ENCODE data around the gene CLUH.

CLUH gene

GRCh38 chr17:2737693-2738092 is 26.1 kb upstream of the CLUH start:
- no peak overlapping the region for H2AFZ ChIP-seq (ENCODE audit: low read length)
- peaks cover 37% of the 10 kb centered on the region for H3K27me3 ChIP-seq (replicated peaks; ENCODE audit: insufficient read depth, low read length)
- no peak overlapping the region for H3K4me2 ChIP-seq (ENCODE audit: low read depth, low read length)
- no peaks in the 10 kb centered on the region for H4K20me1 ChIP-seq (ENCODE audit: insufficient read depth, low read length)
- H3K9me2 ChIP-seq (replicated peaks; ENCODE audit: insufficient read depth, low read length), result no peaks in the 10 kb centered on the region
- H3K27ac ChIP-seq (ENCODE audit: low read length), result no peak overlapping the region
- DNase-seq, result no peak
- no peak overlapping the region for H3K9ac ChIP-seq (ENCODE audit: low read length)
- no peaks in the 10 kb centered on the region for H3K36me3 ChIP-seq (replicated peaks; ENCODE audit: insufficient read depth, low read length)
- H3F3A ChIP-seq (ENCODE audit: insufficient read depth, low read length), result no peaks in the 10 kb centered on the region
- H3K79me2 ChIP-seq (ENCODE audit: low read length), result no peaks in the 10 kb centered on the region
- H3K4me1 ChIP-seq (ENCODE audit: low read length), result no peaks in the 10 kb centered on the region
- H3K4me3 ChIP-seq (ENCODE audit: low read length), result no peak overlapping the region
- no peak for TF ChIP-seq CTCF (IDR thresholded peaks at IDR 0.05; ENCODE audit: low read length)
- no peak for TF ChIP-seq EZH2phosphoT487 (IDR thresholded peaks at IDR 0.05; ENCODE audit: low read length)
- no peak for TF ChIP-seq EZH2 (optimal IDR thresholded peaks at IDR 0.05; ENCODE audit: low read depth, low read length)
- no peaks in the 10 kb centered on the region for H3K9me3 ChIP-seq (replicated peaks; ENCODE audit: insufficient read depth, low read length)

GRCh38 chr17:2736956-2737355 is 25.4 kb upstream of the CLUH start:
- Histone ChIP-seq H3K9ac (ENCODE audit: low read length) (no peak overlapping the region), H3K4me3 (ENCODE audit: low read length) (no peak overlapping the region), H3K4me1 (ENCODE audit: low read length) (no peaks in the 10 kb centered on the region), H3K4me2 (ENCODE audit: low read depth, low read length) (no peak overlapping the region), H3K79me2 (ENCODE audit: low read length) (no peaks in the 10 kb centered on the region), H2AFZ (ENCODE audit: low read length) (no peak overlapping the region), H3K27ac (ENCODE audit: low read length) (no peak overlapping the region), H3K9me2 (replicated peaks; ENCODE audit: insufficient read depth, low read length) (no peaks in the 10 kb centered on the region), H3K36me3 (replicated peaks; ENCODE audit: insufficient read depth, low read length) (no peaks in the 10 kb centered on the region), H3K9me3 (replicated peaks; ENCODE audit: insufficient read depth, low read length) (no peaks in the 10 kb centered on the region), H3F3A (ENCODE audit: insufficient read depth, low read length) (no peaks in the 10 kb centered on the region), H3K27me3 (replicated peaks; ENCODE audit: insufficient read depth, low read length) (peaks cover 33% of the 10 kb centered on the region), H4K20me1 (ENCODE audit: insufficient read depth, low read length) (no peaks in the 10 kb centered on the region)
- TF ChIP-seq CTCF (IDR thresholded peaks at IDR 0.05; ENCODE audit: low read length), result no peak
- no peak for TF ChIP-seq EZH2 (optimal IDR thresholded peaks at IDR 0.05; ENCODE audit: low read depth, low read length)
- no peak for TF ChIP-seq EZH2phosphoT487 (IDR thresholded peaks at IDR 0.05; ENCODE audit: low read length)
- no peak for DNase-seq

GRCh38 chr17:2735896-2736295 is 24.3 kb upstream of the CLUH start:
- Histone ChIP-seq H3K4me1 (ENCODE audit: low read length) (no peaks in the 10 kb centered on the region), H3K27ac (ENCODE audit: low read length) (no peak overlapping the region), H3K4me2 (ENCODE audit: low read depth, low read length) (no peak overlapping the region), H3K9ac (ENCODE audit: low read length) (no peak overlapping the region), H3K27me3 (replicated peaks; ENCODE audit: insufficient read depth, low read length) (peaks cover 38% of the 10 kb centered on the region), H2AFZ (ENCODE audit: low read length) (no peak overlapping the region), H3K9me2 (replicated peaks; ENCODE audit: insufficient read depth, low read length) (no peaks in the 10 kb centered on the region), H4K20me1 (ENCODE audit: insufficient read depth, low read length) (no peaks in the 10 kb centered on the region), H3K36me3 (replicated peaks; ENCODE audit: insufficient read depth, low read length) (no peaks in the 10 kb centered on the region), H3K79me2 (ENCODE audit: low read length) (no peaks in the 10 kb centered on the region), H3K4me3 (ENCODE audit: low read length) (no peak overlapping the region), H3K9me3 (replicated peaks; ENCODE audit: insufficient read depth, low read length) (no peaks in the 10 kb centered on the region), H3F3A (ENCODE audit: insufficient read depth, low read length) (no peaks in the 10 kb centered on the region)
- no peak for TF ChIP-seq CTCF (IDR thresholded peaks at IDR 0.05; ENCODE audit: low read length)
- TF ChIP-seq EZH2 (optimal IDR thresholded peaks at IDR 0.05; ENCODE audit: low read depth, low read length), result no peak
- DNase-seq, result no peak

Measured in MM.1S (cell line).